Spleen (tissue), 11 donors: ENCODE data around the gene FEN1. TPM values are rescaled to one million over a fixed set of nuclear protein-coding genes. Genes with fewer than 3 reads are reported as not detected.

Experiments used
- DNase-seq: peaks from one replicate; pipeline ENCODE4 v3.0.0-alpha.2; 2020
- H3K27ac ChIP-seq, 8 donors: fragments of 200-600 bp; sonication (generic) in 7 of 8; 1 replicate in 4 of 8; 2 replicates in 4 of 8; pipeline versions ENCODE4 v1.5.0 to v1.8.0; 2016 to 2021; ENCODE audit warnings: inconsistent platforms in 4 of 8, mild to moderate bottlenecking in 4 of 8, moderate library complexity in 1 of 8
- H3K27me3 ChIP-seq, 7 donors: fragments of 200-600 bp; sonication (generic) in 6 of 7; replicated peaks in 1 of 7; 1 replicate in 4 of 7; 2 replicates in 3 of 7; pipeline versions ENCODE4 v1.5.0 to v1.8.0; 2016 to 2021; ENCODE audit warnings: inconsistent platforms in 3 of 7, mild to moderate bottlenecking in 1 of 7
- H3K36me3 ChIP-seq, 6 donors: fragments of 200-600 bp; sonication (generic) in 5 of 6; 1 replicate in 4 of 6; 2 replicates in 2 of 6; pipeline versions ENCODE4 v1.5.0 to v1.8.0; 2016 to 2021; ENCODE audit warnings: inconsistent platforms in 2 of 6
- H3K4me1 ChIP-seq, 6 donors: fragments of 200-600 bp; sonication (generic) in 5 of 6; 1 replicate in 3 of 6; 2 replicates in 3 of 6; pipeline versions ENCODE4 v1.5.0 to v1.8.0; 2016 to 2021; ENCODE audit warnings: inconsistent platforms in 3 of 6
- H3K4me3 ChIP-seq, 8 donors: fragments of 200-600 bp; sonication (generic) in 7 of 8; 1 replicate in 4 of 8; 2 replicates in 4 of 8; pipeline versions ENCODE4 v1.5.0 to v1.8.0; 2016 to 2021; ENCODE audit warnings: inconsistent platforms in 4 of 8, mild to moderate bottlenecking in 4 of 8, moderate library complexity in 2 of 8
- H3K9me3 ChIP-seq, 8 donors: fragments of 200-600 bp; sonication (generic) in 7 of 8; 1 replicate in 4 of 8; 2 replicates in 4 of 8; pipeline versions ENCODE4 v1.5.0 to v1.8.0; 2016 to 2021; ENCODE audit warnings: inconsistent platforms in 4 of 8
- POLR2A ChIP-seq, 3 donors: fragments of 450-650 bp; IDR thresholded peaks; one replicate each; pipeline ENCODE4 v1.5.1; 2017; ENCODE audit warnings: antibody characterized with exemption in 3 of 3, mild to moderate bottlenecking in 1 of 3
- POLR2AphosphoS5 ChIP-seq, 3 donors: sonication (generic); formaldehyde crosslinking; IDR thresholded peaks; one replicate each; pipeline ENCODE4 v1.5.1; 2017; ENCODE audit warnings: antibody characterized with exemption in 3 of 3
- WGBS, 5 donors: extraction: QIAGEN DNeasy Blood & Tissue Kit in 3 of 5; methylation state at CpG; one replicate each; pipeline versions ENCODE4 v1.1.5 to v1.1.7; 2013 to 2018; 5-methylcytosine and 5-hydroxymethylcytosine counted together
- intact Hi-C: fragments of 100-400 bp; cut with DNase I; formaldehyde crosslinking; loops from one replicate; pipeline ENCODE4 v1.15.0; 2023; ENCODE audit warnings: low total_unique reads
- polyA plus RNA-seq, 3 donors: library from polyadenylated mRNA; stranded (reverse); fragments of 200-250 nt; gene quantifications; one replicate each; pipeline ENCODE4 v1.2.1, GENCODE V29; 2013
- total RNA-seq, 7 donors: library from RNA; depleted of rRNA in 3 of 7; stranded (reverse); fragments of >200 nt in 3 of 7; fragmentation: NEBNext Ultra II Directional in 4 of 7; extraction: Animal tissue kit (Norgen Biotek cat#: 25700) in 4 of 7; gene quantifications; one replicate each; pipeline versions ENCODE4 v1.1.0 to v1.2.1, GENCODE V29; 2016 to 2021
- TF ChIP-seq, protein P1 (sequence below), 11 experiments: fragments of 200-600 bp in 7 of 11; fragments of 450-650 bp in 4 of 11; sonication (generic) in 4 of 11; IDR thresholded peaks in 8 of 11; conservative IDR thresholded peaks in 3 of 11; 1 replicate in 7 of 11; 2 replicates in 4 of 11; pipeline versions ENCODE4 v1.4.0 to v1.8.0; 2016 to 2021; ENCODE audit warnings: antibody characterized with exemption in 11 of 11, inconsistent platforms in 4 of 11, mild to moderate bottlenecking in 1 of 11
- donor health status: healthy with polysubstance abuse.
- donor health status: DM: no; HTN: no; CAD: no; lungs with moderate emphysema.
- donor health status: DM: no; HTN: no; CAD: no.
- donor health status: Bipolar disorder and iron deficiency.
- donor health status: healthy.
- donor health status: DM: no; HTN: no; CAD: no.
- donor health status: DM: yes; HTN: yes; CAD: no.

FEN1 gene
- total and polyA plus RNA-seq, 10 donors = 7.3 to 17.2 (median 14.8) TPM

GRCh38 chr11:61747192-61747966, 45.3 kb upstream of the FEN1 start:
- 55 to 85% (median 67%) methylated on average over 13 to 19 of the region's 19 CpGs for WGBS, 5 donors
- Histone ChIP-seq H3K27me3 (peaks cover 0 to 44% (median 7%) of the 10 kb centered on the region in 7 donors), H3K4me3 (no peak overlapping the region), H3K4me1 (peaks cover 0 to 20% (median 13%) of the 10 kb centered on the region in 6 donors), H3K27ac (no peak overlapping the region), H3K9me3 (no peaks in the 10 kb centered on the region), H3K36me3 (peaks cover 0 to 16% (median 0%) of the 10 kb centered on the region in 6 donors)
- TF ChIP-seq POLR2A (IDR thresholded peaks at IDR 0.05) = no peak
- TF ChIP-seq POLR2AphosphoS5 (IDR thresholded peaks at IDR 0.05) = peak in 2 of 3 donors; percentile 33 to 39
- TF ChIP-seq, protein P1, sequence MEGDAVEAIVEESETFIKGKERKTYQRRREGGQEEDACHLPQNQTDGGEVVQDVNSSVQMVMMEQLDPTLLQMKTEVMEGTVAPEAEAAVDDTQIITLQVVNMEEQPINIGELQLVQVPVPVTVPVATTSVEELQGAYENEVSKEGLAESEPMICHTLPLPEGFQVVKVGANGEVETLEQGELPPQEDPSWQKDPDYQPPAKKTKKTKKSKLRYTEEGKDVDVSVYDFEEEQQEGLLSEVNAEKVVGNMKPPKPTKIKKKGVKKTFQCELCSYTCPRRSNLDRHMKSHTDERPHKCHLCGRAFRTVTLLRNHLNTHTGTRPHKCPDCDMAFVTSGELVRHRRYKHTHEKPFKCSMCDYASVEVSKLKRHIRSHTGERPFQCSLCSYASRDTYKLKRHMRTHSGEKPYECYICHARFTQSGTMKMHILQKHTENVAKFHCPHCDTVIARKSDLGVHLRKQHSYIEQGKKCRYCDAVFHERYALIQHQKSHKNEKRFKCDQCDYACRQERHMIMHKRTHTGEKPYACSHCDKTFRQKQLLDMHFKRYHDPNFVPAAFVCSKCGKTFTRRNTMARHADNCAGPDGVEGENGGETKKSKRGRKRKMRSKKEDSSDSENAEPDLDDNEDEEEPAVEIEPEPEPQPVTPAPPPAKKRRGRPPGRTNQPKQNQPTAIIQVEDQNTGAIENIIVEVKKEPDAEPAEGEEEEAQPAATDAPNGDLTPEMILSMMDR (IDR thresholded peaks at IDR 0.05 in 8 of 11, conservative IDR thresholded peaks at IDR 0.05 in 3 of 11) = peak; percentile 48 to 94 (median 81)
- intact Hi-C loops = no loop called here
- DNase-seq = peak; percentile 90

DNA sequence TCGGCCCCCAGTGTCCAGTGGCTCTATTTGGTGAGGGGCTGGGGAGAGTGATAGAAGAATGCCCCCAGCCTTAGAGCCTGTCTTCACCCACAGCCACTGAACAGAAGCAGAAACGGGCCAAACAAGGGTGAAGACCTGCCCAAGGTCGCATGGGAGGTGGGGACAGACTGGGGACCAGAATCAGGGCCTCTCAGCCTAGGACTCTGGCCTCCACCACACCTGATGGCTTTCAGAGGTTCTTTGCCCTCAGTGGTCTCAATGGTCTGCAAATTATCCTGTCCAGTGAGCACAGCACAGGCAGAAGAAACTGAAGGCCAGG, 44.8 kb upstream of the FEN1 start:
- Histone ChIP-seq H3K27ac (no peak overlapping the region), H3K27me3 (peaks cover 0 to 49% (median 11%) of the 10 kb centered on the region in 7 donors), H3K4me3 (no peak overlapping the region), H3K36me3 (peaks cover 0 to 16% (median 0%) of the 10 kb centered on the region in 6 donors), H3K4me1 (peaks cover 0 to 20% (median 15%) of the 10 kb centered on the region in 6 donors), H3K9me3 (no peaks in the 10 kb centered on the region)
- no peak for TF ChIP-seq POLR2AphosphoS5 (IDR thresholded peaks at IDR 0.05)
- TF ChIP-seq, protein P1 (IDR thresholded peaks at IDR 0.05 in 8 of 11, conservative IDR thresholded peaks at IDR 0.05 in 3 of 11) = peak in 2 of 11 experiments; percentile 21 to 32
- intact Hi-C loops = no loop called here
- 36 to 62% (median 41%) methylated on average over 3 of the region's 3 CpGs for WGBS, 5 donors
- no peak for DNase-seq

GRCh38 chr11:61749591-61750217, 43.0 kb upstream of the FEN1 start:
- Histone ChIP-seq H3K27me3 (peaks cover 0 to 58% (median 14%) of the 10 kb centered on the region in 7 donors), H3K4me3 (no peak overlapping the region), H3K27ac (no peak overlapping the region), H3K9me3 (no peaks in the 10 kb centered on the region), H3K4me1 (peaks cover 0 to 23% (median 16%) of the 10 kb centered on the region in 6 donors), H3K36me3 (peaks cover 0 to 3% (median 0%) of the 10 kb centered on the region in 6 donors)
- 59 to 74% (median 64%) methylated on average over 13 to 21 of the region's 21 CpGs for WGBS, 5 donors
- TF ChIP-seq POLR2AphosphoS5 (IDR thresholded peaks at IDR 0.05) (no peak), POLR2A (IDR thresholded peaks at IDR 0.05) (no peak)
- TF ChIP-seq, protein P1 (IDR thresholded peaks at IDR 0.05 in 8 of 11, conservative IDR thresholded peaks at IDR 0.05 in 3 of 11) = no peak
- no peak for DNase-seq
- intact Hi-C loops = no loop called here
